Subcutaneous abdominal adipose tissue (tissue), 5 donors: Measurements from ENCODE around the gene RYK.

Experiments
- H3K27ac ChIP-seq: one replicate; pipeline ENCODE4 v1.7.0; 2013; ENCODE audit warnings: low read depth, mild to moderate bottlenecking, inconsistent platforms, low read length, moderate library complexity
- H3K27me3 ChIP-seq, 5 donors: one replicate each; pipeline ENCODE4 v1.7.0; 2013; ENCODE audit warnings: low read length in 5 of 5, inconsistent platforms in 1 of 5; ENCODE audit not compliant: control insufficient read depth in 5 of 5, insufficient read depth in 4 of 5
- H3K36me3 ChIP-seq, 5 donors: one replicate each; pipeline ENCODE4 v1.7.0; 2013; ENCODE audit warnings: low read length in 5 of 5; ENCODE audit not compliant: control insufficient read depth in 5 of 5, insufficient read depth in 5 of 5
- H3K4me1 ChIP-seq, 5 donors: one replicate each; pipeline ENCODE4 v1.7.0; 2013; ENCODE audit warnings: low read length in 5 of 5, mild to moderate bottlenecking in 3 of 5, moderate library complexity in 1 of 5; ENCODE audit not compliant: control insufficient read depth in 5 of 5, insufficient read depth in 5 of 5
- H3K4me3 ChIP-seq, 5 donors: one replicate each; pipeline ENCODE4 v1.7.0; 2013; ENCODE audit warnings: low read length in 5 of 5, low read depth in 1 of 5
- H3K9ac ChIP-seq, 5 donors: one replicate each; pipeline ENCODE4 v1.7.0; 2013; ENCODE audit warnings: low read length in 5 of 5, mild to moderate bottlenecking in 4 of 5, moderate library complexity in 3 of 5
- H3K9me3 ChIP-seq, 5 donors: one replicate each; pipeline ENCODE4 v1.7.0; 2013; ENCODE audit warnings: low read length in 5 of 5; ENCODE audit not compliant: control insufficient read depth in 5 of 5
- donor health status: healthy.
- donor health status: healthy.
- donor health status: healthy.
- donor health status: healthy.
- donor health status: healthy.

The RYK gene

GRCh38 chr3:134258761-134259347 is 8.2 kb upstream of the RYK start:
- H3K4me3 ChIP-seq, result no peak overlapping the region
- no peaks in the 10 kb centered on the region for H3K9me3 ChIP-seq
- no peak overlapping the region for H3K27ac ChIP-seq
- H3K27me3 ChIP-seq, result no peaks in the 10 kb centered on the region
- peaks cover 0 to 6% (median 2%) of the 10 kb centered on the region in 5 donors for H3K4me1 ChIP-seq
- no peaks in the 10 kb centered on the region for H3K36me3 ChIP-seq
- no peak overlapping the region for H3K9ac ChIP-seq

GRCh38 chr3:134255404-134255803 is 4.7 kb upstream of the RYK start:
- H3K4me3 ChIP-seq, result no peak overlapping the region
- H3K27me3 ChIP-seq, result no peaks in the 10 kb centered on the region
- no peak overlapping the region for H3K9ac ChIP-seq
- H3K9me3 ChIP-seq, result no peaks in the 10 kb centered on the region
- no peak overlapping the region for H3K27ac ChIP-seq
- H3K4me1 ChIP-seq, result peaks cover 0 to 9% (median 3%) of the 10 kb centered on the region in 5 donors
- no peaks in the 10 kb centered on the region for H3K36me3 ChIP-seq

- Histone ChIP-seq H3K4me1 (peaks cover 0 to 18% (median 14%) of the 10 kb centered on the region in 5 donors), H3K27ac (no peak overlapping the region), H3K9ac (no peak overlapping the region), H3K4me3 (no peak overlapping the region), H3K27me3 (no peaks in the 10 kb centered on the region), H3K36me3 (no peaks in the 10 kb centered on the region), H3K9me3 (no peaks in the 10 kb centered on the region)
Observed at GRCh38 chr3:134253475-134254226, 3.0 kb upstream of the RYK start.

GRCh38 chr3:134252766-134253165 is 2.1 kb upstream of the RYK start:
- Histone ChIP-seq H3K4me1 (peaks cover 0 to 26% (median 21%) of the 10 kb centered on the region in 5 donors), H3K36me3 (no peaks in the 10 kb centered on the region), H3K9ac (no peak overlapping the region), H3K9me3 (no peaks in the 10 kb centered on the region), H3K27me3 (no peaks in the 10 kb centered on the region), H3K4me3 (no peak overlapping the region), H3K27ac (no peak overlapping the region)

GRCh38 chr3:134251731-134252391 is 1.2 kb upstream of the RYK start:
- no peaks in the 10 kb centered on the region for H3K27me3 ChIP-seq
- H3K4me1 ChIP-seq, result peaks cover 0 to 28% (median 21%) of the 10 kb centered on the region in 5 donors
- no peak overlapping the region for H3K9ac ChIP-seq
- peak overlapping the region; percentile 24 for H3K27ac ChIP-seq
- H3K4me3 ChIP-seq, result no peak overlapping the region
- no peaks in the 10 kb centered on the region for H3K9me3 ChIP-seq
- H3K36me3 ChIP-seq, result no peaks in the 10 kb centered on the region

- no peaks in the 10 kb centered on the region for H3K9me3 ChIP-seq
- peaks cover 0 to 28% (median 22%) of the 10 kb centered on the region in 5 donors for H3K4me1 ChIP-seq
- H3K36me3 ChIP-seq, result no peaks in the 10 kb centered on the region
- H3K9ac ChIP-seq, result peak overlapping the region; percentile 7 to 83 (median 75)
- peak overlapping the region; percentile 78 for H3K27ac ChIP-seq
- H3K27me3 ChIP-seq, result no peaks in the 10 kb centered on the region
- peak overlapping the region; percentile 69 to 85 (median 80) for H3K4me3 ChIP-seq
Observed at GRCh38 chr3:134249935-134250716, 533 bp downstream of the RYK start.

GRCh38 chr3:134249296-134249841 is 1.3 kb downstream of the RYK start:
- Histone ChIP-seq H3K9ac (peak overlapping the region; percentile 7 to 83 (median 75)), H3K4me1 (peaks cover 0 to 35% (median 22%) of the 10 kb centered on the region in 5 donors), H3K27me3 (no peaks in the 10 kb centered on the region), H3K4me3 (peak overlapping the region; percentile 69 to 85 (median 75)), H3K9me3 (no peaks in the 10 kb centered on the region), H3K27ac (peak overlapping the region; percentile 78), H3K36me3 (no peaks in the 10 kb centered on the region)

- no peak overlapping the region for H3K4me3 ChIP-seq
- H3K27ac ChIP-seq, result no peak overlapping the region
- no peaks in the 10 kb centered on the region for H3K9me3 ChIP-seq
- H3K9ac ChIP-seq, result no peak overlapping the region
- H3K27me3 ChIP-seq, result no peaks in the 10 kb centered on the region
- H3K4me1 ChIP-seq, result peaks cover 0 to 42% (median 31%) of the 10 kb centered on the region in 5 donors
- H3K36me3 ChIP-seq, result no peaks in the 10 kb centered on the region
Observed at GRCh38 chr3:134244921-134245320, 5.7 kb downstream of the RYK start.

GRCh38 chr3:134242649-134243617 is 7.7 kb downstream of the RYK start:
- Histone ChIP-seq H3K27ac (peak overlapping the region; percentile 27), H3K36me3 (no peaks in the 10 kb centered on the region), H3K4me1 (peaks cover 0 to 42% (median 28%) of the 10 kb centered on the region in 5 donors), H3K9ac (no peak overlapping the region), H3K4me3 (no peak overlapping the region), H3K27me3 (no peaks in the 10 kb centered on the region), H3K9me3 (no peaks in the 10 kb centered on the region)
